DND-41 (cell line): ENCODE results near the gene NAV3.

Experiments used
- ATAC-seq: fragments of 200-7000 bp; cut with Tn5 transposase; 3 replicates; pipeline ENCODE4 v1.9.1; 2021; ENCODE audit warnings: low read depth; ENCODE audit not compliant: insufficient read depth
- DNase-seq: peaks from one replicate; pipeline ENCODE4 v3.0.0-alpha.2; 2020
- H2AFZ ChIP-seq: 2 replicates; pipeline ENCODE4 v1.6.0; 2012; ENCODE audit warnings: low read depth, low read length
- H3K27ac ChIP-seq: 2 replicates; pipeline ENCODE4 v1.5.1; 2012; ENCODE audit warnings: low read length, inconsistent platforms
- H3K27me3 ChIP-seq: fragments of 200-600 bp; sonication (generic); 2 replicates; pipeline ENCODE4 v1.6.0; 2012; ENCODE audit warnings: low read length, mild to moderate bottlenecking, inconsistent platforms; ENCODE audit not compliant: insufficient read depth, poor library complexity
- H3K36me3 ChIP-seq: 2 replicates; pipeline ENCODE4 v1.5.1; 2012; ENCODE audit warnings: low read length, inconsistent platforms; ENCODE audit not compliant: insufficient read depth
- H3K4me1 ChIP-seq: 2 replicates; pipeline ENCODE4 v1.5.1; 2012; ENCODE audit warnings: mild to moderate bottlenecking, low read length; ENCODE audit not compliant: insufficient read depth
- H3K4me2 ChIP-seq: 2 replicates; pipeline ENCODE4 v1.6.0; 2012; ENCODE audit warnings: mild to moderate bottlenecking, moderate library complexity, low read length, inconsistent platforms; ENCODE audit not compliant: insufficient read depth
- H3K4me3 ChIP-seq, 2 experiments: fragments of 200-600 bp in 1 of 2; shearing (Covaris generic) in 1 of 2; 2 replicates each; pipeline ENCODE4 v1.5.1; 2012 to 2016; ENCODE audit warnings: inconsistent platforms in 2 of 2, low read length in 2 of 2, mild to moderate bottlenecking in 2 of 2, low read depth in 1 of 2, moderate library complexity in 1 of 2
- H3K79me2 ChIP-seq: 2 replicates; pipeline ENCODE4 v1.6.0; 2012; ENCODE audit warnings: low read length, inconsistent platforms; ENCODE audit not compliant: insufficient read depth
- H3K9ac ChIP-seq: 2 replicates; pipeline ENCODE4 v1.6.0; 2012; ENCODE audit warnings: low read depth, mild to moderate bottlenecking, inconsistent platforms, low read length, moderate library complexity
- H3K9me3 ChIP-seq: 2 replicates; pipeline ENCODE4 v1.5.1; 2012; ENCODE audit warnings: low read length, moderate library complexity, mild to moderate bottlenecking, inconsistent platforms; ENCODE audit not compliant: insufficient read depth, severe bottlenecking
- H4K20me1 ChIP-seq: 2 replicates; pipeline ENCODE4 v1.6.0; 2012; ENCODE audit warnings: low read length; ENCODE audit not compliant: insufficient read depth
- EZH2 ChIP-seq: IDR thresholded peaks from 3 replicates; pipeline ENCODE4 v1.6.1; 2012; ENCODE audit warnings: borderline replicate concordance, low read depth, mild to moderate bottlenecking, moderate library complexity, low read length, inconsistent platforms; ENCODE audit not compliant: severe bottlenecking
- TF ChIP-seq, protein P1 (sequence below): IDR thresholded peaks from 2 replicates; pipeline ENCODE4 v1.5.1; 2012; ENCODE audit warnings: borderline replicate concordance, low read length, moderate library complexity, mild to moderate bottlenecking; ENCODE audit not compliant: poor library complexity, severe bottlenecking; ENCODE audit errors: extremely low read depth

NAV3 gene

DNA sequence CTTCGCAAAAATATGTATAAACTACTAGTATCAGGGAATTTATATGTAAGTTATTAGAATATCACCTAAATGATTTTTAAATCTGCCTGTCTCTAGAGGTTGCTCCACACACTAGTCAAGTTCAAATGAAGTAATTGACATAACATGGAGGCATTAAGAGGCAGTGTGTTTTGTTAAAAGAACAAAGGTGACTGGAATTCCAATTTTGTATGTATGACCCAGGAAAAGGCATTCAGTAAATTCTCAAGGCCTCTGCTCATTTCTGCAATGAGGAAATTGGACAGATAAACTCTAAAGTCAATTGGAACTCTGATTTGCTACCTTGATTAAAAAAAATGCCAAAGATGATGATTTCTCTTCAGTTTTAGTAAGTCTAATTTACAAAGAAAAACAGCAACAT, 117.1 kb downstream of the NAV3 start:
- no peak overlapping the region for H3K9ac ChIP-seq
- no peaks in the 10 kb centered on the region for H3K4me1 ChIP-seq
- H3K79me2 ChIP-seq: no peaks in the 10 kb centered on the region
- no peaks in the 10 kb centered on the region for H4K20me1 ChIP-seq
- DNase-seq (no peak), ATAC-seq (no peak)
- no peak overlapping the region for H2AFZ ChIP-seq
- no peaks in the 10 kb centered on the region for H3K27me3 ChIP-seq
- no peaks in the 10 kb centered on the region for H3K36me3 ChIP-seq
- no peak overlapping the region for H3K27ac ChIP-seq
- no peaks in the 10 kb centered on the region for H3K9me3 ChIP-seq
- TF ChIP-seq EZH2: no peak
- TF ChIP-seq, protein P1, sequence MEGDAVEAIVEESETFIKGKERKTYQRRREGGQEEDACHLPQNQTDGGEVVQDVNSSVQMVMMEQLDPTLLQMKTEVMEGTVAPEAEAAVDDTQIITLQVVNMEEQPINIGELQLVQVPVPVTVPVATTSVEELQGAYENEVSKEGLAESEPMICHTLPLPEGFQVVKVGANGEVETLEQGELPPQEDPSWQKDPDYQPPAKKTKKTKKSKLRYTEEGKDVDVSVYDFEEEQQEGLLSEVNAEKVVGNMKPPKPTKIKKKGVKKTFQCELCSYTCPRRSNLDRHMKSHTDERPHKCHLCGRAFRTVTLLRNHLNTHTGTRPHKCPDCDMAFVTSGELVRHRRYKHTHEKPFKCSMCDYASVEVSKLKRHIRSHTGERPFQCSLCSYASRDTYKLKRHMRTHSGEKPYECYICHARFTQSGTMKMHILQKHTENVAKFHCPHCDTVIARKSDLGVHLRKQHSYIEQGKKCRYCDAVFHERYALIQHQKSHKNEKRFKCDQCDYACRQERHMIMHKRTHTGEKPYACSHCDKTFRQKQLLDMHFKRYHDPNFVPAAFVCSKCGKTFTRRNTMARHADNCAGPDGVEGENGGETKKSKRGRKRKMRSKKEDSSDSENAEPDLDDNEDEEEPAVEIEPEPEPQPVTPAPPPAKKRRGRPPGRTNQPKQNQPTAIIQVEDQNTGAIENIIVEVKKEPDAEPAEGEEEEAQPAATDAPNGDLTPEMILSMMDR: no peak
- no peak overlapping the region for H3K4me2 ChIP-seq
- no peak overlapping the region for H3K4me3 ChIP-seq

DNA sequence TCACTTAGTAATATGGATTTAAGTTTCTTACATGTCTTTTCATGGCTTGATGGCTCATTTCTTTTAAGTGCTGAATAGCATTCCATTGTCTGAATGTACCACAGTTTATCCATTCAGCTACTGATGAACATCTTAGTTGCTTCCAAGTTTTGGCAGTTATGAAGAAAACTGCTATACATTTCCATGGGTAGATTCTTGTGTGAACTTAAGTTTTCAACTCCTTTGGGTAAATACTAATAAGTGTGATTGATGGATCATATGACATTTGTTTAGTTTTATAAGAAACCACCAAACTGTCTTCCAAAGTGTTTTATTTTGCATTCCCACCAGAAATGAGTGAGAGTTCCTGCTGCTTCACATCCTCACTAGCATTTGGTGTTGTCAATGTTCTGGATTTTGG, 119.2 kb downstream of the NAV3 start:
- DNase-seq: no peak

DNA sequence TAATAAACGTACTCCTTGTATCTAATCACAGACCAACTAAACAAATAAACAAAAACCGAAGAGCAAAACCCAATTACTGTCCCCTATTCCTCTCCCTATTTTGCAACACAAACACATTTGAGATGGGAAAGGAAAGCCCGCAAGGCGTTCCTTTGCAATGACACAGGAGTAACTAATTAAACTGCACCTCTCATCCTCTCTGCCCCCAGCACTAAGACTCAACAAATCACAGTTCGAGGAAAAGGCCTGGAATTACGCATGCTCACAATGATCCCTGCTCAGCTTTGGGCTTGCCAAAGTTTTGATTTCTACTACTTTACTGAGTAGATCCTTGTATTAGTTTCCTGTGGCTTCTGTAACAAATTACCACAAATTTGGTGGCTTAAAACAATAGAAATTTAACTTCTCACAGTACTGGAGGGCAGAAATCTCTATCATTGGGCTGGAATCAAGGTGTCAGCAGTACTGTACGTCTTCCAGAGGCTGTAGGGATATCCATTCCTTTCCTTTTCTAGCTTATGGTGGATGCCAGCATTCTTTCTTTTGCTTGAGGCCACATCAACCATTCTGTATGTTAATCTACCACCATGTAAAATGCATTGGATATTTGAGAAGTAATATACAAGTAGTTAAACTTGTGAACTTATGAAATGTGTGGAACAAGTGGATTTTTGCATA, 123.0 kb downstream of the NAV3 start:
- Histone ChIP-seq H3K27ac (no peak overlapping the region), H3K36me3 (no peaks in the 10 kb centered on the region), H3K4me3 (no peak overlapping the region), H3K27me3 (no peaks in the 10 kb centered on the region), H3K9me3 (no peaks in the 10 kb centered on the region), H3K9ac (no peak overlapping the region), H3K4me2 (no peak overlapping the region), H3K4me1 (no peaks in the 10 kb centered on the region), H3K79me2 (no peaks in the 10 kb centered on the region), H4K20me1 (no peaks in the 10 kb centered on the region), H2AFZ (no peak overlapping the region)
- ATAC-seq (no peak), DNase-seq (no peak)
- no peak for TF ChIP-seq EZH2
- TF ChIP-seq, protein P1: no peak

More for the DNA sequence above, 119.2 kb downstream of the NAV3 start:
- H2AFZ ChIP-seq: no peak overlapping the region
- TF ChIP-seq EZH2: no peak
- TF ChIP-seq, protein P1: no peak
- no peak overlapping the region for H3K4me3 ChIP-seq
- H3K27ac ChIP-seq: no peak overlapping the region
- H3K9ac ChIP-seq: no peak overlapping the region
- ATAC-seq: no peak
- H4K20me1 ChIP-seq: no peaks in the 10 kb centered on the region
- no peaks in the 10 kb centered on the region for H3K36me3 ChIP-seq
- no peaks in the 10 kb centered on the region for H3K9me3 ChIP-seq
- no peak overlapping the region for H3K4me2 ChIP-seq
- no peaks in the 10 kb centered on the region for H3K4me1 ChIP-seq
- H3K79me2 ChIP-seq: no peaks in the 10 kb centered on the region
- H3K27me3 ChIP-seq: no peaks in the 10 kb centered on the region
